ENCODE data around the gene SREBF2.
"Not testable (repeated sequence)": the region's sequence is repeated elsewhere in the genome, so short reads cannot be mapped to it uniquely, and the experiment has no call there.

Gene SREBF2

GRCh38 chr22:41826430-41827383 lies 6.2 kb upstream of the SREBF2 start:
- Histone ChIP-seq H3K4me1 (ENCODE audit: insufficient read depth, low read length) (peaks cover 28% of the 10 kb centered on the region), H3K27me3 (ENCODE audit: insufficient read depth, low read length) (no peaks in the 10 kb centered on the region), H2AFZ (ENCODE audit: low read depth, low read length) (no peak overlapping the region), H3K4me3 (ENCODE audit: low read length) (no peak overlapping the region), H3K9me3 (ENCODE audit: low read length) (no peaks in the 10 kb centered on the region), H3K36me3 (ENCODE audit: insufficient read depth, low read length) (peaks cover 10% of the 10 kb centered on the region)

GRCh38 chr22:41827671-41828070 lies 5.2 kb upstream of the SREBF2 start:
- H3K27me3 ChIP-seq (ENCODE audit: insufficient read depth, low read length), result no peaks in the 10 kb centered on the region
- H3K9me3 ChIP-seq (ENCODE audit: low read length), result no peaks in the 10 kb centered on the region
- no peak overlapping the region for H3K4me3 ChIP-seq (ENCODE audit: low read length)
- H3K4me1 ChIP-seq (ENCODE audit: insufficient read depth, low read length), result peaks cover 32% of the 10 kb centered on the region
- H2AFZ ChIP-seq (ENCODE audit: low read depth, low read length), result no peak overlapping the region
- H3K36me3 ChIP-seq (ENCODE audit: insufficient read depth, low read length), result peaks cover 7% of the 10 kb centered on the region

GRCh38 chr22:41828516-41828915 lies 4.4 kb upstream of the SREBF2 start:
- no peaks in the 10 kb centered on the region for H3K9me3 ChIP-seq (ENCODE audit: low read length)
- no peaks in the 10 kb centered on the region for H3K27me3 ChIP-seq (ENCODE audit: insufficient read depth, low read length)
- H3K36me3 ChIP-seq (ENCODE audit: insufficient read depth, low read length), result peaks cover 7% of the 10 kb centered on the region

GRCh38 chr22:41830174-41830573 lies 2.7 kb upstream of the SREBF2 start:
- H3K36me3 ChIP-seq (ENCODE audit: insufficient read depth, low read length), result peaks cover 12% of the 10 kb centered on the region
- H2AFZ ChIP-seq (ENCODE audit: low read depth, low read length), result no peak overlapping the region
- peaks cover 27% of the 10 kb centered on the region for H3K4me1 ChIP-seq (ENCODE audit: insufficient read depth, low read length)
- no peak overlapping the region for H3K4me3 ChIP-seq (ENCODE audit: low read length)
- no peaks in the 10 kb centered on the region for H3K27me3 ChIP-seq (ENCODE audit: insufficient read depth, low read length)
- H3K9me3 ChIP-seq (ENCODE audit: low read length), result no peaks in the 10 kb centered on the region

More at GRCh38 chr22:41828516-41828915, 4.4 kb upstream of the SREBF2 start:
- no peak overlapping the region for H3K4me3 ChIP-seq (ENCODE audit: low read length)
- peaks cover 28% of the 10 kb centered on the region for H3K4me1 ChIP-seq (ENCODE audit: insufficient read depth, low read length)
- no peak overlapping the region for H2AFZ ChIP-seq (ENCODE audit: low read depth, low read length)

GRCh38 chr22:41831383-41831782 lies 1.5 kb upstream of the SREBF2 start:
- Histone ChIP-seq H2AFZ (ENCODE audit: low read depth, low read length) (no peak overlapping the region), H3K27me3 (ENCODE audit: insufficient read depth, low read length) (no peaks in the 10 kb centered on the region), H3K4me3 (ENCODE audit: low read length) (no peak overlapping the region), H3K4me1 (ENCODE audit: insufficient read depth, low read length) (peaks cover 22% of the 10 kb centered on the region), H3K9me3 (ENCODE audit: low read length) (no peaks in the 10 kb centered on the region), H3K36me3 (ENCODE audit: insufficient read depth, low read length) (peaks cover 17% of the 10 kb centered on the region)

GRCh38 chr22:41831828-41832552 lies 915 bp upstream of the SREBF2 start:
- H3K4me1 ChIP-seq (ENCODE audit: insufficient read depth, low read length), result peaks cover 15% of the 10 kb centered on the region
- H2AFZ ChIP-seq (ENCODE audit: low read depth, low read length), result no peak overlapping the region
- H3K9me3 ChIP-seq (ENCODE audit: low read length), result no peaks in the 10 kb centered on the region
- peaks cover 20% of the 10 kb centered on the region for H3K36me3 ChIP-seq (ENCODE audit: insufficient read depth, low read length)
- peak overlapping the region; percentile 98 for H3K4me3 ChIP-seq (ENCODE audit: low read length)
- H3K27me3 ChIP-seq (ENCODE audit: insufficient read depth, low read length), result no peaks in the 10 kb centered on the region

GRCh38 chr22:41833369-41834004 lies 582 bp downstream of the SREBF2 start:
- Histone ChIP-seq H3K4me3 (ENCODE audit: low read length) (peak overlapping the region; percentile 98), H3K27me3 (ENCODE audit: insufficient read depth, low read length) (no peaks in the 10 kb centered on the region), H3K36me3 (ENCODE audit: insufficient read depth, low read length) (peaks cover 29% of the 10 kb centered on the region), H2AFZ (ENCODE audit: low read depth, low read length) (no peak overlapping the region), H3K9me3 (ENCODE audit: low read length) (no peaks in the 10 kb centered on the region), H3K4me1 (ENCODE audit: insufficient read depth, low read length) (peaks cover 11% of the 10 kb centered on the region)

- Histone ChIP-seq H3K4me3 (ENCODE audit: low read length) (peak overlapping the region; percentile 98), H3K9me3 (ENCODE audit: low read length) (no peaks in the 10 kb centered on the region), H3K27me3 (ENCODE audit: insufficient read depth, low read length) (no peaks in the 10 kb centered on the region), H3K36me3 (ENCODE audit: insufficient read depth, low read length) (peaks cover 36% of the 10 kb centered on the region), H2AFZ (ENCODE audit: low read depth, low read length) (no peak overlapping the region), H3K4me1 (ENCODE audit: insufficient read depth, low read length) (peaks cover 11% of the 10 kb centered on the region)
Measured at GRCh38 chr22:41834005-41834944, 1.4 kb downstream of the SREBF2 start.

- H3K9me3 ChIP-seq (ENCODE audit: low read length); H3K4me3 ChIP-seq (ENCODE audit: low read length); H2AFZ ChIP-seq (ENCODE audit: low read depth, low read length); H3K27me3 ChIP-seq (ENCODE audit: insufficient read depth, low read length): not testable (repeated sequence)
- peaks cover 44% of the 10 kb centered on the region for H3K36me3 ChIP-seq (ENCODE audit: insufficient read depth, low read length)
- H3K4me1 ChIP-seq (ENCODE audit: insufficient read depth, low read length), result peaks cover 11% of the 10 kb centered on the region
Measured at GRCh38 chr22:41835462-41835861, 2.6 kb downstream of the SREBF2 start.

GRCh38 chr22:41836551-41836950 lies 3.6 kb downstream of the SREBF2 start:
- Histone ChIP-seq H3K27me3 (ENCODE audit: insufficient read depth, low read length) (no peaks in the 10 kb centered on the region), H3K36me3 (ENCODE audit: insufficient read depth, low read length) (peaks cover 52% of the 10 kb centered on the region), H3K4me3 (ENCODE audit: low read length) (no peak overlapping the region), H3K4me1 (ENCODE audit: insufficient read depth, low read length) (peaks cover 16% of the 10 kb centered on the region), H3K9me3 (ENCODE audit: low read length) (no peaks in the 10 kb centered on the region), H2AFZ (ENCODE audit: low read depth, low read length) (no peak overlapping the region)

- Histone ChIP-seq H3K27me3 (ENCODE audit: insufficient read depth, low read length) (no peaks in the 10 kb centered on the region), H2AFZ (ENCODE audit: low read depth, low read length) (no peak overlapping the region), H3K9me3 (ENCODE audit: low read length) (peaks cover 1% of the 10 kb centered on the region), H3K36me3 (ENCODE audit: insufficient read depth, low read length) (peaks cover 74% of the 10 kb centered on the region), H3K4me3 (ENCODE audit: low read length) (no peak overlapping the region), H3K4me1 (ENCODE audit: insufficient read depth, low read length) (peaks cover 12% of the 10 kb centered on the region)
Measured at GRCh38 chr22:41838842-41839618, 6.1 kb downstream of the SREBF2 start.

- H2AFZ ChIP-seq (ENCODE audit: low read depth, low read length), result no peak overlapping the region
- H3K4me3 ChIP-seq (ENCODE audit: low read length), result no peak overlapping the region
- H3K9me3 ChIP-seq (ENCODE audit: low read length), result peaks cover 1% of the 10 kb centered on the region
- H3K4me1 ChIP-seq (ENCODE audit: insufficient read depth, low read length), result peaks cover 5% of the 10 kb centered on the region
- peaks cover 70% of the 10 kb centered on the region for H3K36me3 ChIP-seq (ENCODE audit: insufficient read depth, low read length)
- H3K27me3 ChIP-seq (ENCODE audit: insufficient read depth, low read length), result no peaks in the 10 kb centered on the region
Measured at GRCh38 chr22:41840216-41840615, 7.3 kb downstream of the SREBF2 start.
